Astrocyte of the spinal cord (primary cell): Measurements from ENCODE around the gene GALNT12.

ENCODE experiments used
- DNase-seq: peaks from one replicate; pipeline ENCODE4 v3.0.0; 2011; ENCODE audit warnings: low read depth, low spot score
- H3K4me3 ChIP-seq: 2 replicates; pipeline ENCODE4 v1.5.1; 2011; ENCODE audit warnings: low read depth, mild to moderate bottlenecking, low read length, moderate library complexity
- in situ Hi-C: cut with HindIII; loops from 2 replicates; pipeline ENCODE4 v1.10.0; 2017; ENCODE audit warnings: low sequenced_read_pairs
- TF ChIP-seq, protein P1 (sequence below): IDR thresholded peaks from 2 replicates; pipeline ENCODE4 v1.5.1; 2012; ENCODE audit warnings: low read depth, mild to moderate bottlenecking, low read length, inconsistent platforms

Gene GALNT12

GRCh38 chr9:98852961-98853360, 45.5 kb downstream of the GALNT12 start:
- no peak overlapping the region for H3K4me3 ChIP-seq
- in situ Hi-C loops, result no loop called here
- TF ChIP-seq, protein P1, sequence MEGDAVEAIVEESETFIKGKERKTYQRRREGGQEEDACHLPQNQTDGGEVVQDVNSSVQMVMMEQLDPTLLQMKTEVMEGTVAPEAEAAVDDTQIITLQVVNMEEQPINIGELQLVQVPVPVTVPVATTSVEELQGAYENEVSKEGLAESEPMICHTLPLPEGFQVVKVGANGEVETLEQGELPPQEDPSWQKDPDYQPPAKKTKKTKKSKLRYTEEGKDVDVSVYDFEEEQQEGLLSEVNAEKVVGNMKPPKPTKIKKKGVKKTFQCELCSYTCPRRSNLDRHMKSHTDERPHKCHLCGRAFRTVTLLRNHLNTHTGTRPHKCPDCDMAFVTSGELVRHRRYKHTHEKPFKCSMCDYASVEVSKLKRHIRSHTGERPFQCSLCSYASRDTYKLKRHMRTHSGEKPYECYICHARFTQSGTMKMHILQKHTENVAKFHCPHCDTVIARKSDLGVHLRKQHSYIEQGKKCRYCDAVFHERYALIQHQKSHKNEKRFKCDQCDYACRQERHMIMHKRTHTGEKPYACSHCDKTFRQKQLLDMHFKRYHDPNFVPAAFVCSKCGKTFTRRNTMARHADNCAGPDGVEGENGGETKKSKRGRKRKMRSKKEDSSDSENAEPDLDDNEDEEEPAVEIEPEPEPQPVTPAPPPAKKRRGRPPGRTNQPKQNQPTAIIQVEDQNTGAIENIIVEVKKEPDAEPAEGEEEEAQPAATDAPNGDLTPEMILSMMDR, result no peak
- no peak for DNase-seq

DNA sequence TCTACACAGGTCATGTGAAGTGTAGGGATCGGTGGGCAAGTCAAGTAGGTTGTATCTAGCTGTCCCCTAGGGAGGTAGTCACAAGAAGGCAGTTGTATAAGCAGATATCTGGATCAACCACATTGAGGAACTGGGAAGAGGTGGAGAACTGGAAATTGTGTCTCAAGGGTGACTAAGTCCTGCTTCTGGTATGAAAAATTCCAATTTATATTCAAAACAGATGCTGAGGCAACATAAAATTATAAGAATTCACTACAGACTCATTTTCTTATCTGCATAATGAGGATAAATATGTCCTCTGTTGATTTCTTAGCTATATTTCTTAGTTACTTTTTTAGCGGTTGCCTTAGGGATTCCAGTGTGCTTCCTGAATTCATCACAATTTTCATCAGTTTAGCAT, 46.8 kb downstream of the GALNT12 start:
- in situ Hi-C loops, result no loop called here
- peak; percentile 31 for DNase-seq
- no peak overlapping the region for H3K4me3 ChIP-seq
- TF ChIP-seq, protein P1, result no peak

DNA sequence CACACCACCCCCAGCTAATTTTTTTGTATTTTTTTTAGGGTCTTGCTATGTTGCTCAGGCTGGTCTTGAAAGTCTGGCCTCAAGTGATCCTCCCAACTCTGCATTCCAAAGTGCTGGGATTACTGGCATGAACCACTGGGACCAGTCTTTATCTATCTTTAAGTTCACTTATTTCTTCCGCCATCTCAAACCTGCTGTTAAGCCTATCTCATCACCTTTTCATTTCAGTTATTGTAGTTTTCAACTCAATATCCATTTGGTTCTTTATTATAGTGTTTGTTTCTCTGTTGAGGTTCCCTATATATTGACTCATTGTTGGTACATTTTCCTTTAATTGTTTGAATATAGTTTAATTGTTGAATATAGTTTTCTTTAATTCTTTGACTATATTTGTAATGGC, 48.1 kb downstream of the GALNT12 start:
- H3K4me3 ChIP-seq, result no peak overlapping the region
- in situ Hi-C loops, result no loop called here
- TF ChIP-seq, protein P1, result no peak
- DNase-seq, result no peak

DNA sequence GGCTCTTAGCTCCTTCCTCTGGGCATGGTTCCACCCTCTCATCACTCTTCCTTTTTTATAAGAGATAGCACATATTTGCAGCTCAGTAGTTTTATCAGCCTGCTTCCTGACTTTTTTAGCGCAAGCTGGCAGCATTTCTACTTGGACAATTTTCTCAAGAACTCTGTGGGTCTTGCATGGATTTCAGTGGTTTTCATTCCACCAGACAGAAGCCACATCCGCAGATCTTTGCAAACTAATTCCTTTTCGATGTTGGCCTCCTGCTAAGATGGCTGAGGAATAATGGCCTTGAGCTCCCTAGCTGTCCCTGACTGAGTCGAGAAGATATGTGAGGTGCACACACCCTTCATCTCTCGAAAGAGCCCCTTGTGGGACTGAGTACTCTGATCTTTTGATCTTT, 49.5 kb downstream of the GALNT12 start:
- TF ChIP-seq, protein P1, result no peak
- in situ Hi-C loops, result no loop called here
- no peak for DNase-seq
- H3K4me3 ChIP-seq, result no peak overlapping the region

DNA sequence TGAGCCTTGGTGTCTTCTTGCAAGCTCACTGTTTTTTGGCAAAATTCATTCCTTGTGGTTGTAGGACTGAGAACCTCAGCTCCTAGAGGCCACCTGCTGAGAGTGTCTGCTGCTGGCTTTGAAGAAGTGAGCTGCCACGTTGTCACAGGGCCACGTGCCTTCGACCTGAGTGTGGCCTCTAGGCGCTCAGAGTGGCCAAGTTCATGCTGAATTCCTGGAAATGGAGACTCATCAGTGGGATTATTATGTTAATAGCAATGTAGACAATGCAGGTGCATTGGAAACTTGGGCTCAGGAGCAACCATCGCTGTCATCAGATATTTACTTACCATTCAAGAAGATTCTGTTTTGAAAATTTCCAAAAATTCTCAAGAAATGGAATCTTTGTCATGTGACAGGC, 52.5 kb downstream of the GALNT12 start:
- TF ChIP-seq, protein P1, result no peak
- no peak for DNase-seq
- no peak overlapping the region for H3K4me3 ChIP-seq
- in situ Hi-C loops, result no loop called here

DNA sequence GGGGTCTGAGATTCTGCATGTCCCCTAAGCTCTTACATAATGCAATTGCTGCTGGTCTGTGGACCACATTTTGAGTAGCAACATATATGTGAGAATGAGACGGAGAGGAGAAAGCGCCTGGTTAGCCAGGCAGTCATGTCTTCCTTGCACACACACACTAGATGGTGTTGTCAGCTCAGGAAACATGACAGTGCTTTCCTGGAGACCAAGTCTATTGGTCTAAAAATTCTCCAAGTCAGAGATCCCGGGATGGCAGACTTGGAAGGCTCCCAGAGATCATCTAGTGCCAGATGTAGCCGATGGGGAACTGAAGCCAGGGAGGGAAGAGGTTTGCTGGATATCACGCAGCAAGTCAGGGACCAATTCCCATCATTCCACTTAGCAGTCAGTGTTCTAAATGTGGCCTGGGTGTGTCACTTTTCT, 53.4 kb downstream of the GALNT12 start:
- TF ChIP-seq, protein P1, result peak; percentile 65
- no peak overlapping the region for H3K4me3 ChIP-seq
- in situ Hi-C loops, result no loop called here
- peak; percentile 83 for DNase-seq

- DNase-seq, result peak; percentile 77
- in situ Hi-C loops, result no loop called here
- TF ChIP-seq, protein P1, result no peak
- no peak overlapping the region for H3K4me3 ChIP-seq
Observed at GRCh38 chr9:98861781-98862504, 54.5 kb downstream of the GALNT12 start.
